IgD-negative memory B cell (primary cell): Measurements from ENCODE around the gene ADARB1. TPM values are rescaled to one million over a fixed set of nuclear protein-coding genes. Genes with fewer than 3 reads are reported as not detected.
A peak's percentile ranks its signal among the peaks of the same experiment; 100 is the strongest.

Experiments used
- H3K27ac Mint-ChIP-seq, 3 donors: one replicate each; pipeline ENCODE4 v1.8.0; 2020 to 2022; ENCODE audit warnings: mild to moderate bottlenecking in 3 of 3, mixed read lengths in 3 of 3, moderate library complexity in 1 of 3
- H3K27me3 Mint-ChIP-seq: one replicate; pipeline ENCODE4 v1.8.0; 2021; ENCODE audit warnings: mixed read lengths
- H3K36me3 Mint-ChIP-seq: one replicate; pipeline ENCODE4 v1.8.0; 2020; ENCODE audit warnings: mild to moderate bottlenecking, mixed read lengths
- H3K4me1 Mint-ChIP-seq, 3 donors: one replicate each; pipeline ENCODE4 v1.8.0; 2020 to 2022; ENCODE audit warnings: mixed read lengths in 3 of 3, mild to moderate bottlenecking in 1 of 3
- H3K4me3 Mint-ChIP-seq, 4 donors: one replicate each; pipeline ENCODE4 v1.8.0; 2020 to 2022; ENCODE audit warnings: mild to moderate bottlenecking in 4 of 4, mixed read lengths in 4 of 4, moderate library complexity in 3 of 4
- H3K9me3 Mint-ChIP-seq, 3 donors: one replicate each; pipeline ENCODE4 v1.8.0; 2020 to 2021; ENCODE audit warnings: mixed read lengths in 3 of 3, mild to moderate bottlenecking in 1 of 3
- polyA plus RNA-seq: library from polyadenylated mRNA; unstranded; fragments of 300-500 nt; fragmentation: Illumina TruSeq; gene quantifications from one replicate; pipeline ENCODE4 v1.2.3, GENCODE V29; 2021

The ADARB1 gene
- polyA plus RNA-seq, 1 donor from 2014 or later, result 4.5 TPM

- H3K4me1 Mint-ChIP-seq, result peaks cover 36 to 56% (median 44%) of the 10 kb centered on the region in 3 donors
- H3K27ac Mint-ChIP-seq, result no peak overlapping the region
- no peaks in the 10 kb centered on the region for H3K27me3 Mint-ChIP-seq
- no peak overlapping the region for H3K4me3 Mint-ChIP-seq
- H3K36me3 Mint-ChIP-seq, result peaks cover 8% of the 10 kb centered on the region
- no peaks in the 10 kb centered on the region for H3K9me3 Mint-ChIP-seq
Measured at GRCh38 chr21:45114475-45114874, 40.1 kb downstream of the ADARB1 start.

GRCh38 chr21:45115141-45115540 lies 40.8 kb downstream of the ADARB1 start:
- H3K4me1 Mint-ChIP-seq, result peaks cover 36 to 51% (median 37%) of the 10 kb centered on the region in 3 donors
- H3K4me3 Mint-ChIP-seq, result peak overlapping the region in 2 of 4 donors; percentile 36 to 44
- H3K36me3 Mint-ChIP-seq, result peaks cover 8% of the 10 kb centered on the region
- peak overlapping the region in 1 of 3 donors; percentile 10 for H3K27ac Mint-ChIP-seq
- H3K9me3 Mint-ChIP-seq, result no peaks in the 10 kb centered on the region
- H3K27me3 Mint-ChIP-seq, result no peaks in the 10 kb centered on the region

GRCh38 chr21:45116066-45116465 lies 41.7 kb downstream of the ADARB1 start:
- H3K4me1 Mint-ChIP-seq, result peaks cover 30 to 46% (median 33%) of the 10 kb centered on the region in 3 donors
- peak overlapping the region in 1 of 3 donors; percentile 9 for H3K27ac Mint-ChIP-seq
- H3K4me3 Mint-ChIP-seq, result peak overlapping the region in 1 of 4 donors; percentile 52
- peaks cover 8% of the 10 kb centered on the region for H3K36me3 Mint-ChIP-seq
- H3K27me3 Mint-ChIP-seq, result no peaks in the 10 kb centered on the region
- no peaks in the 10 kb centered on the region for H3K9me3 Mint-ChIP-seq

- H3K9me3 Mint-ChIP-seq, result no peaks in the 10 kb centered on the region
- H3K4me1 Mint-ChIP-seq, result peaks cover 29 to 42% (median 31%) of the 10 kb centered on the region in 3 donors
- H3K36me3 Mint-ChIP-seq, result peaks cover 13% of the 10 kb centered on the region
- H3K27me3 Mint-ChIP-seq, result no peaks in the 10 kb centered on the region
- peak overlapping the region in 1 of 4 donors; percentile 71 for H3K4me3 Mint-ChIP-seq
- peak overlapping the region in 1 of 3 donors; percentile 46 for H3K27ac Mint-ChIP-seq
Measured at GRCh38 chr21:45117314-45117713, 42.9 kb downstream of the ADARB1 start.

GRCh38 chr21:45118099-45118498 lies 43.7 kb downstream of the ADARB1 start:
- Mint-ChIP-seq H3K4me3 (no peak overlapping the region), H3K27me3 (no peaks in the 10 kb centered on the region), H3K9me3 (no peaks in the 10 kb centered on the region), H3K36me3 (peaks cover 13% of the 10 kb centered on the region), H3K4me1 (peaks cover 26 to 42% (median 32%) of the 10 kb centered on the region in 3 donors), H3K27ac (no peak overlapping the region)

GRCh38 chr21:45119812-45120211 lies 45.4 kb downstream of the ADARB1 start:
- Mint-ChIP-seq H3K4me1 (peaks cover 35 to 46% (median 41%) of the 10 kb centered on the region in 3 donors), H3K4me3 (no peak overlapping the region), H3K27ac (no peak overlapping the region), H3K27me3 (no peaks in the 10 kb centered on the region), H3K9me3 (no peaks in the 10 kb centered on the region), H3K36me3 (peaks cover 13% of the 10 kb centered on the region)

- H3K9me3 Mint-ChIP-seq, result no peaks in the 10 kb centered on the region
- H3K27me3 Mint-ChIP-seq, result no peaks in the 10 kb centered on the region
- H3K4me3 Mint-ChIP-seq, result no peak overlapping the region
- peaks cover 37 to 47% (median 41%) of the 10 kb centered on the region in 3 donors for H3K4me1 Mint-ChIP-seq
- H3K27ac Mint-ChIP-seq, result no peak overlapping the region
- H3K36me3 Mint-ChIP-seq, result peaks cover 13% of the 10 kb centered on the region
Measured at GRCh38 chr21:45120975-45121374, 46.6 kb downstream of the ADARB1 start.

GRCh38 chr21:45122030-45122429 lies 47.6 kb downstream of the ADARB1 start:
- Mint-ChIP-seq H3K36me3 (peaks cover 9% of the 10 kb centered on the region), H3K27ac (no peak overlapping the region), H3K4me1 (peaks cover 43 to 49% (median 48%) of the 10 kb centered on the region in 3 donors), H3K9me3 (no peaks in the 10 kb centered on the region), H3K27me3 (no peaks in the 10 kb centered on the region), H3K4me3 (peak overlapping the region in 1 of 4 donors; percentile 19)

- H3K36me3 Mint-ChIP-seq, result peaks cover 9% of the 10 kb centered on the region
- H3K4me1 Mint-ChIP-seq, result peaks cover 43 to 52% (median 51%) of the 10 kb centered on the region in 3 donors
- peak overlapping the region in 3 of 4 donors; percentile 0 to 84 (median 19) for H3K4me3 Mint-ChIP-seq
- H3K27ac Mint-ChIP-seq, result no peak overlapping the region
- H3K27me3 Mint-ChIP-seq, result no peaks in the 10 kb centered on the region
- no peaks in the 10 kb centered on the region for H3K9me3 Mint-ChIP-seq
Measured at GRCh38 chr21:45122432-45123132, 48.2 kb downstream of the ADARB1 start.

GRCh38 chr21:45123440-45123839 lies 49.1 kb downstream of the ADARB1 start:
- H3K9me3 Mint-ChIP-seq, result no peaks in the 10 kb centered on the region
- H3K4me3 Mint-ChIP-seq, result no peak overlapping the region
- H3K27ac Mint-ChIP-seq, result no peak overlapping the region
- H3K36me3 Mint-ChIP-seq, result peaks cover 9% of the 10 kb centered on the region
- no peaks in the 10 kb centered on the region for H3K27me3 Mint-ChIP-seq
- peaks cover 43 to 59% (median 58%) of the 10 kb centered on the region in 3 donors for H3K4me1 Mint-ChIP-seq

GRCh38 chr21:45124596-45124995 lies 50.2 kb downstream of the ADARB1 start:
- Mint-ChIP-seq H3K4me1 (peaks cover 50 to 62% (median 61%) of the 10 kb centered on the region in 3 donors), H3K4me3 (peak overlapping the region in 2 of 4 donors; percentile 80 to 85), H3K27me3 (no peaks in the 10 kb centered on the region), H3K36me3 (peaks cover 5% of the 10 kb centered on the region), H3K27ac (no peak overlapping the region), H3K9me3 (no peaks in the 10 kb centered on the region)

- Mint-ChIP-seq H3K4me3 (peak overlapping the region; percentile 0 to 76 (median 44)), H3K27me3 (no peaks in the 10 kb centered on the region)
Measured at GRCh38 chr21:45125357-45125756, 51.0 kb downstream of the ADARB1 start.

GRCh38 chr21:45126204-45126626 lies 51.8 kb downstream of the ADARB1 start:
- Mint-ChIP-seq H3K9me3 (no peaks in the 10 kb centered on the region), H3K27ac (no peak overlapping the region), H3K27me3 (no peaks in the 10 kb centered on the region), H3K36me3 (peaks cover 5% of the 10 kb centered on the region), H3K4me1 (peaks cover 55 to 64% (median 60%) of the 10 kb centered on the region in 3 donors), H3K4me3 (peak overlapping the region in 2 of 4 donors; percentile 62 to 76)

More at GRCh38 chr21:45125357-45125756, 51.0 kb downstream of the ADARB1 start:
- Mint-ChIP-seq H3K36me3 (peaks cover 5% of the 10 kb centered on the region), H3K9me3 (no peaks in the 10 kb centered on the region), H3K27ac (peak overlapping the region in 2 of 3 donors; percentile 8 to 57), H3K4me1 (peaks cover 55 to 62% (median 61%) of the 10 kb centered on the region in 3 donors)

- Mint-ChIP-seq H3K36me3 (no peaks in the 10 kb centered on the region), H3K27ac (no peak overlapping the region), H3K9me3 (no peaks in the 10 kb centered on the region), H3K4me1 (peaks cover 48 to 58% (median 54%) of the 10 kb centered on the region in 3 donors), H3K4me3 (peak overlapping the region in 1 of 4 donors; percentile 29), H3K27me3 (no peaks in the 10 kb centered on the region)
Measured at GRCh38 chr21:45126983-45127382, 52.6 kb downstream of the ADARB1 start.

- peaks cover 45 to 54% (median 51%) of the 10 kb centered on the region in 3 donors for H3K4me1 Mint-ChIP-seq
- no peaks in the 10 kb centered on the region for H3K9me3 Mint-ChIP-seq
- H3K27me3 Mint-ChIP-seq, result no peaks in the 10 kb centered on the region
- no peak overlapping the region for H3K27ac Mint-ChIP-seq
- H3K36me3 Mint-ChIP-seq, result no peaks in the 10 kb centered on the region
- H3K4me3 Mint-ChIP-seq, result peak overlapping the region in 1 of 4 donors; percentile 39
Measured at GRCh38 chr21:45127937-45128336, 53.6 kb downstream of the ADARB1 start.
